GM18858 (cell line): ENCODE measurements around the gene RPS17.
"Not testable (repeated sequence)": the region's sequence is repeated elsewhere in the genome, so short reads cannot be mapped to it uniquely, and the experiment has no call there.

ENCODE experiments used
- ATAC-seq: cut with Tn5 transposase; IDR thresholded peaks from one replicate; pipeline ENCODE4 v1.9.1; 2021; ENCODE audit not compliant: unreplicated experiment

Gene RPS17

GRCh38 chr15:82530006-82530405 lies 10.3 kb downstream of the RPS17 start:
- ATAC-seq = no peak

GRCh38 chr15:82513587-82513986 lies 26.7 kb downstream of the RPS17 start:
- ATAC-seq = not testable (repeated sequence)

- ATAC-seq = not testable (repeated sequence)
These were observed 32.6 kb downstream of the RPS17 start for GRCh38 chr15:82507693-82508092.

GRCh38 chr15:82507087-82507486 lies 33.2 kb downstream of the RPS17 start:
- not testable (repeated sequence) for ATAC-seq

GRCh38 chr15:82505842-82506241 lies 34.4 kb downstream of the RPS17 start:
- ATAC-seq = not testable (repeated sequence)

- not testable (repeated sequence) for ATAC-seq
These were observed 36.2 kb downstream of the RPS17 start for GRCh38 chr15:82504074-82504473.

- ATAC-seq = not testable (repeated sequence)
These were observed 37.4 kb downstream of the RPS17 start for GRCh38 chr15:82502700-82503339.

GRCh38 chr15:82500772-82501171 lies 39.5 kb downstream of the RPS17 start:
- ATAC-seq = not testable (repeated sequence)

GRCh38 chr15:82497978-82498377 lies 42.3 kb downstream of the RPS17 start:
- ATAC-seq = not testable (repeated sequence)

- not testable (repeated sequence) for ATAC-seq
These were observed 52.0 kb downstream of the RPS17 start for GRCh38 chr15:82488250-82488649.

GRCh38 chr15:82487045-82487444 lies 53.2 kb downstream of the RPS17 start:
- ATAC-seq = not testable (repeated sequence)
